Loucy (cell line): ENCODE results near the gene MBD5.
A peak's percentile ranks its signal among the peaks of the same experiment; 100 is the strongest.

ENCODE experiments used
- H2AFZ ChIP-seq: fragments of 200-600 bp; sonication (generic); 2 replicates; pipeline ENCODE4 v1.6.0; 2016; ENCODE audit warnings: antibody characterized with exemption, mild to moderate bottlenecking, low read length, moderate library complexity
- H3F3A ChIP-seq: fragments of 200-600 bp; 2 replicates; pipeline ENCODE4 v1.6.0; 2016; ENCODE audit warnings: antibody characterized with exemption, low read depth, mild to moderate bottlenecking
- H3K27me3 ChIP-seq: fragments of 200-600 bp; sonication (generic); 2 replicates; pipeline ENCODE4 v1.6.1; 2014; ENCODE audit warnings: low read length, mild to moderate bottlenecking; ENCODE audit not compliant: insufficient read depth, poor library complexity, severe bottlenecking
- H3K36me3 ChIP-seq: fragments of 200-600 bp; sonication (generic); 2 replicates; pipeline ENCODE4 v1.6.1; 2016; ENCODE audit warnings: low read length; ENCODE audit not compliant: insufficient read depth
- H3K4me1 ChIP-seq: fragments of 200-600 bp; sonication (generic); 2 replicates; pipeline ENCODE4 v1.5.1; 2014; ENCODE audit warnings: low read length, mild to moderate bottlenecking; ENCODE audit not compliant: insufficient read depth, poor library complexity, severe bottlenecking
- H3K4me2 ChIP-seq: fragments of 200-600 bp; sonication (generic); 2 replicates; pipeline ENCODE4 v1.6.0; 2014; ENCODE audit warnings: antibody characterized with exemption, low read length, low read depth, mild to moderate bottlenecking; ENCODE audit not compliant: poor library complexity, severe bottlenecking
- H3K4me3 ChIP-seq: fragments of 200-600 bp; sonication (generic); 2 replicates; pipeline ENCODE4 v1.5.1; 2014; ENCODE audit warnings: low read length, mild to moderate bottlenecking, mixed read lengths; ENCODE audit not compliant: poor library complexity, severe bottlenecking
- H3K79me2 ChIP-seq: fragments of 200-600 bp; sonication (generic); 2 replicates; pipeline ENCODE4 v1.6.1; 2014; ENCODE audit warnings: low read length; ENCODE audit not compliant: insufficient read depth
- H3K9ac ChIP-seq: fragments of 200-600 bp; sonication (generic); 2 replicates; pipeline ENCODE4 v1.6.0; 2014; ENCODE audit warnings: mild to moderate bottlenecking, low read depth, low read length, moderate library complexity; ENCODE audit not compliant: poor library complexity, severe bottlenecking
- H3K9me2 ChIP-seq: fragments of 200-600 bp; sonication (generic); replicated peaks from 2 replicates; pipeline ENCODE4 v1.6.1; 2016; ENCODE audit warnings: low read depth, low read length, mixed read lengths
- H3K9me3 ChIP-seq: fragments of 200-600 bp; sonication (generic); 2 replicates; pipeline ENCODE4 v1.6.1; 2014; ENCODE audit warnings: mild to moderate bottlenecking, antibody characterized with exemption, low read length, low read depth; ENCODE audit not compliant: insufficient read depth
- H4K20me1 ChIP-seq: fragments of 200-600 bp; sonication (generic); 2 replicates; pipeline ENCODE4 v1.6.0; 2014; ENCODE audit warnings: antibody characterized with exemption, low read length, mild to moderate bottlenecking; ENCODE audit not compliant: insufficient read depth, poor library complexity, severe bottlenecking
- EZH2phosphoT487 ChIP-seq: fragments of 200-600 bp; IDR thresholded peaks from 2 replicates; pipeline ENCODE4 v1.6.1; 2018; ENCODE audit warnings: antibody characterized with exemption, mild to moderate bottlenecking, moderate library complexity, borderline replicate concordance
- TF ChIP-seq, protein P1 (sequence below): fragments of 200-600 bp; sonication (generic); conservative IDR thresholded peaks from 2 replicates; pipeline ENCODE4 v1.5.1; 2014; ENCODE audit warnings: mild to moderate bottlenecking, antibody characterized with exemption, low read length

The MBD5 gene

DNA sequence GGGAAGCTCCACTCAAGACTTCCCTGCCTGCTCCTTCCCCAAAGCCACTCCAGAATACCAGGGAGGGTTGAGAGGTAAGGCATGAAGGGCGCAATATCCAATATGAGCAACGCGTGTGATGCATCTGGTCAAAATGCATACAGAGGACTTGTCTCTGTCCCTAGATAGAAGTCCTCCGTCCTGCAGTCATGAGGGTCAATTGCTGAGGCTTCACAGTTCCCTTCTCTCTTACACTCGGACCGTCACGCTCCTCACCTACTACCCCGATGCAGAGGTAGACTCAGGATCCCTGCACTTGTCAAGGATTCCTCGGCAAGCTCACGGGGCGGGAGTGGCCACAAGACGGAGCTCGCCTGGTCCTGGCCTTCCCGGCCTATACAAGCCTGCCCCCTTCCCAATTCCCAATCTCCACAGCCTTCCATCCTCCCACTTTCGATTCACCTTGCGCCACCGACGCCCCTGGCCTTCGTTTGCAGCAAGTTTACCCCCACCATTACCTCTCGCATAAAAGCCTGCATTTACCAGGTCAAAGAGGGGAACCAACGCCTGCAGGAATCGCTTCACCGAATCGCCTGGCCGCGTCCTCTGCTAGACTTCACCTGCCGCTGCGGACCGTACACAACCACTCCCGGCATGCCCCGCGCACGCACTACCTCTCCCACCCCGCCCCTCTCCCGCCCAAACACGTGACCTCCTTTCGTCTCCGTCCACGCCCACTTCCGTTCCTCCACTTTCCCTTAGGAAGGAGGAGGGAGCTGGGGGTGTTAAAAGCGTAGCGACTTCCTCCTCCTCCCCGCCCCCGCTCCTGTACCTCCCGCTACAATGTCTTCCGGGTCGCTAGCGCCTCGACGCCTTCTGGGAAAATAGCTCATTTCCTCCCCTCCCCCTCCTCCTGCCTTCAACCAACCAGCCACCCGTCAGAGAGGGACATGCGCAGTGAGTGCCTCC lies 506 bp upstream of the MBD5 start, which contains the start of gene ORC4:
ORC4 (minus strand) TSS at position 627 of the 948 bp plus-strand sequence. CDS start 44,779 bp downstream, outside the sequence.
- TF ChIP-seq EZH2phosphoT487, result no peak
- TF ChIP-seq, protein P1, sequence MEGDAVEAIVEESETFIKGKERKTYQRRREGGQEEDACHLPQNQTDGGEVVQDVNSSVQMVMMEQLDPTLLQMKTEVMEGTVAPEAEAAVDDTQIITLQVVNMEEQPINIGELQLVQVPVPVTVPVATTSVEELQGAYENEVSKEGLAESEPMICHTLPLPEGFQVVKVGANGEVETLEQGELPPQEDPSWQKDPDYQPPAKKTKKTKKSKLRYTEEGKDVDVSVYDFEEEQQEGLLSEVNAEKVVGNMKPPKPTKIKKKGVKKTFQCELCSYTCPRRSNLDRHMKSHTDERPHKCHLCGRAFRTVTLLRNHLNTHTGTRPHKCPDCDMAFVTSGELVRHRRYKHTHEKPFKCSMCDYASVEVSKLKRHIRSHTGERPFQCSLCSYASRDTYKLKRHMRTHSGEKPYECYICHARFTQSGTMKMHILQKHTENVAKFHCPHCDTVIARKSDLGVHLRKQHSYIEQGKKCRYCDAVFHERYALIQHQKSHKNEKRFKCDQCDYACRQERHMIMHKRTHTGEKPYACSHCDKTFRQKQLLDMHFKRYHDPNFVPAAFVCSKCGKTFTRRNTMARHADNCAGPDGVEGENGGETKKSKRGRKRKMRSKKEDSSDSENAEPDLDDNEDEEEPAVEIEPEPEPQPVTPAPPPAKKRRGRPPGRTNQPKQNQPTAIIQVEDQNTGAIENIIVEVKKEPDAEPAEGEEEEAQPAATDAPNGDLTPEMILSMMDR, result peak; percentile 39
- Histone ChIP-seq H3K9me3 (no peaks in the 10 kb centered on the region), H3K4me2 (peak within 1 kb of the TSS; percentile 95), H3K9ac (peak within 1 kb of the TSS; percentile 90), H4K20me1 (peaks cover 60% of the 10 kb centered on the region), H3K36me3 (no peaks in the 10 kb centered on the region), H3K79me2 (peaks cover 87% of the 10 kb centered on the region), H3F3A (peaks cover 5% of the 10 kb centered on the region; the same call in 1 of the 2 replicates), H3K4me3 (peak within 1 kb of the TSS; percentile 92), H2AFZ (peak within 1 kb of the TSS; percentile 78), H3K4me1 (peaks cover 61% of the 10 kb centered on the region), H3K27me3 (no peaks in the 10 kb centered on the region), H3K9me2 (no peaks in the 10 kb centered on the region)

DNA sequence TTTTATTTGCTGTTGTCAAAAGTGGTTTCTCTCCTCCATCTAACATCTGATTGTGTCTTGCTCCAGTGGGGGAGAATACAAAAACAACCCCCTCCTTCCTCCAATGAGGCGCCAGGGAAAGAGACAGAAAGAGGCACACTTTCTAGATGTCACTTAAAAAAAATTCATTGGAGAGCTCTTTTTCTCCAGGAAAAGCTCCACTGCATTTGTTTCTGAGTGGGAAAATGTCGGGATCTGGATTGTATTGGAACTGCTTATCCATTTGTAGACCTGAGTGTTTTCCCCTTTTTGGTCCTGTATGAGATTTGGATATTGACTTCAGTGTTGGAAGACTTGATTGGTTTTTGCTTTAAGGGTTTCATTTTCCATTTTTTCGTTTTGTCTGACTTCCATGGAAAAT lies 995 bp downstream of the MBD5 start:
- Histone ChIP-seq H3K79me2 (peaks cover 87% of the 10 kb centered on the region), H3F3A (peaks cover 5% of the 10 kb centered on the region; the same call in 1 of the 2 replicates), H3K4me3 (peak overlapping the region; percentile 88), H3K4me2 (peak overlapping the region; percentile 95), H3K27me3 (no peaks in the 10 kb centered on the region), H3K36me3 (no peaks in the 10 kb centered on the region), H4K20me1 (peaks cover 68% of the 10 kb centered on the region), H3K4me1 (peaks cover 63% of the 10 kb centered on the region), H2AFZ (no peak overlapping the region), H3K9me2 (no peaks in the 10 kb centered on the region), H3K9ac (peak overlapping the region; percentile 84), H3K9me3 (no peaks in the 10 kb centered on the region)
- TF ChIP-seq EZH2phosphoT487, result no peak
- TF ChIP-seq, protein P1, result no peak

DNA sequence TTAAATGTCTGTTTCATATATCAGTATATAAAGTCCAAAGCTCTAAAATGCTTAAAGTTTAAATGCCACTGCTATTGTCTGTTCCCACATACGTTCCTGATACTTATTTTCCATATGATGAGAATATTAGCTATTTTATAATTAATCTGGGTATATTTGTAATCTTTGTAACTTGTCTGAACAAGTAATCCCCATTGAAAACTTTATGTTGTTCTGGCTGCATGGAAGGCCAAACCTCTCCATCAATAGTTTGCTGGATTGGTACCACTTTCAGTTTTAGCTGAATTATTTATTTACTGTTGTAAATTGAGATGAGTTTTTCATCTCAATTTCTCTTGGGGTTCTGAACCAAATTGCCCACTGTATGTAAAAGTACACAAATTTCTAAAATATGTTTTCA lies 1.5 kb downstream of the MBD5 start:
- Histone ChIP-seq H3F3A (peaks cover 5% of the 10 kb centered on the region; the same call in 1 of the 2 replicates), H3K9me3 (no peaks in the 10 kb centered on the region), H3K9ac (peak overlapping the region; percentile 84), H3K4me3 (peak overlapping the region; percentile 88), H3K27me3 (no peaks in the 10 kb centered on the region), H3K4me1 (peaks cover 64% of the 10 kb centered on the region), H2AFZ (no peak overlapping the region), H3K36me3 (no peaks in the 10 kb centered on the region), H4K20me1 (peaks cover 68% of the 10 kb centered on the region), H3K4me2 (peak overlapping the region; percentile 95), H3K79me2 (peaks cover 82% of the 10 kb centered on the region), H3K9me2 (no peaks in the 10 kb centered on the region)
- TF ChIP-seq EZH2phosphoT487, result no peak
- TF ChIP-seq, protein P1, result no peak
